ENCODE measurements around the gene NDUFS8.

Gene NDUFS8

DNA sequence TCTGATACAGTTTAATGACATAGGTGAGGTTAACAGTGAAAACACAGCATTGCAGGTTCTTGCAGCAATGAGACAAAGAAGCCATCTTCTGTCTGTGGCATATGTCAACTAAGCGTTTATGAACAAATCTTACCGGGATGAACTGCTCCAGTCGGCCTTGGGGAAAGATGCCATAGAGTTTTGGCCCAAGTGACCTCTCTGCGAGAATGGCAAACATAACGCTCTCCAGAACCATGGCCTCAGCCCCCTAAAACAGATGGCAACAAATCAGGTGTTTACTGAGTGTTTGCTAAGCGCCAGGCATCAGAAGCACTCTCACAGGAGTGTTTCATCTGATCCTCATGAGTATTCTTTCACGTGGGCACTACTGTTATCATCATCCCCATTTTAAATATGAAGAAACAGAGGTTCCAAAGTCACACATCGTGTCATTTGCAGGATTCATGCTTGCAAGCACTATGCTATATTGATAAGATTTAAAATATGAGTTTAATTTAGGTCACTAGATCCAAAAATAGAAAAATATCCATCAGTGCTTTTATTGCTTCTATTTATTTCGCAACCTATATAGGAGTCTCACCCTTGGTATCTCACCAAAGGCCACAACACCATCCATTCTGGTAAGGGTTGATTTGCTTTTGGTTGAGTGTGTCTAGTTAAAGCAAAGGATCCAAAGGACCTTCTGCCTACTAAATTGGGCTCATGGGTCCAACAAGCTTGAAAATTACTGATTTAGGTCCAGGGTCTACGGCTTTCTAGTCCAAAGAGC lies 44.3 kb downstream of the NDUFS8 start:
- DNase-seq (ENCODE audit: insufficient read length, low spot score) (no peak), FAIRE-seq (no peak)

DNA sequence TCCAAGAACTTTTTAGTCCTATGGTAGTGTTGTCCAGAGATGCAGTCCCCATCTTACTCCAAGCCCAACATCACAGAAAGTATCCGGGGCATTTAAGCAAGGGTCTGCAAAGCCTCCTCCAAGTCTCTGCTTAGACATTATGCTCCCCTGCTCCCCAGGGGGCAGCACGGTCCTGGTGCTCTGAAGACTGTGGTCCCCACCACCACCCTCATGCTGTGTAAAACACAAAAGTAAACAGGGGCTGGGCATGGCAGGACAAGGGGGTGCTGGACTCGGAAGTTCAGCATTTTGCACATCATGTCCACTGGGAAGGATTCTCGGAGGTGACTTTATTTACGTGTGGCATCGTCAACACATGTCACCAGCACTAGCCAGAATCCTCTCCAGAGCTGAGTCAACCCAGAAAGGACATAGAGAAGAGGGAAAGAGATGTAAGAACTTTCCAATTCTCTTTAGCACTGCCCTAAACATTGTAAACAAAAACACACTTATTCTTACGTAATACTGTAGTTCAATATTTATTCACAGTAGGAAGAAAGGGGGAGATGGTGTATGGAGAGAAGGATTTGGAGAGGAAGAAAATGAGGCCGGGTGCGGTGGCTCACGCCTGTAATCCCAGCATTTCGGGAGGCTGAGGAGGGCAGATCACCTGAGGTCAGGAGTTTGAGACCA lies 46.0 kb downstream of the NDUFS8 start:
- FAIRE-seq (no peak), DNase-seq (ENCODE audit: insufficient read length, low spot score) (no peak)

GRCh38 chr11:68077617-68078582 lies 47.4 kb downstream of the NDUFS8 start:
- peak; percentile 72 for FAIRE-seq
- peak; percentile 37 for DNase-seq (ENCODE audit: insufficient read length, low spot score)

- DNase-seq (ENCODE audit: insufficient read length, low spot score) (no peak), FAIRE-seq (no peak)
Measured at GRCh38 chr11:68080860-68081259, 50.4 kb downstream of the NDUFS8 start.

DNA sequence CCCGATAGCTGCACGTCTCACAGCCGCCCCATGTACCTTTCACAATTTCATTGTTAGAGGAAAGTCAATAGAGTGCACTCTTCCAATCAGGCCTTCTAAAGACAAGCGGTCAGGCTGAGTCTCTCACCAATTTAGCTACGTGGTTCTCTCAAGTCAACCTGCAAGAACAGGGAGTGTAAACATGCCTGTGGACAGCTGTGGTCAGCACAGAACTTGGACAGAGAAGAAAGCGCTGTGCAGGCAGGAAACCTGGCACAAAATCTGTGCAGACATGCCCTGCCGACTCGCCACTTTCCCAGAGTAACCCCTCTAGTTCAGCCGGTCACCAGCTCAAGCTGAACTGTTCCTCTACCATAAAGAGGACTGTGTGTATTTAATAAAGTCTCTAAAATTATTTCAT lies 51.2 kb downstream of the NDUFS8 start:
- DNase-seq (ENCODE audit: insufficient read length, low spot score) (no peak), FAIRE-seq (no peak)

GRCh38 chr11:68082481-68082880 lies 52.0 kb downstream of the NDUFS8 start:
- FAIRE-seq (no peak), DNase-seq (ENCODE audit: insufficient read length, low spot score) (no peak)

GRCh38 chr11:68083517-68083916 lies 53.0 kb downstream of the NDUFS8 start:
- FAIRE-seq: no peak

More at GRCh38 chr11:68083517-68083916, 53.0 kb downstream of the NDUFS8 start:
- no peak for DNase-seq (ENCODE audit: insufficient read length, low spot score)

All from GM19239 (cell line).